ENCODE measurements around the gene AHNAK.
"Not testable (repeated sequence)": the region's sequence is repeated elsewhere in the genome, so short reads cannot be mapped to it uniquely, and the experiment has no call there.

Gene AHNAK

GRCh38 chr11:62499944-62500649 is 46.5 kb downstream of the AHNAK start:
- Histone ChIP-seq H3K4me3 (ENCODE audit: low read depth, low read length, poor library complexity, severe bottlenecking) (no peak overlapping the region), H3K27me3 (ENCODE audit: insufficient read depth, low read length) (0 out of 2 replicates have a peak, but pooled peaks cover under 1% of the 10 kb centered on the region), H4K20me1 (ENCODE audit: insufficient read depth, low read length) (no peaks in the 10 kb centered on the region), H3K4me1 (ENCODE audit: insufficient read depth, low read length, severe bottlenecking) (peaks cover 7% of the 10 kb centered on the region), H3K27ac (ENCODE audit: low read depth, low read length, poor library complexity, severe bottlenecking) (no peak overlapping the region), H3K9me2 (ENCODE audit: low read depth, low read length) (no peaks in the 10 kb centered on the region), H3F3A (ENCODE audit: insufficient read depth, low read length) (no peaks in the 10 kb centered on the region), H3K4me2 (ENCODE audit: low read length) (no peak overlapping the region), H3K9me3 (ENCODE audit: low read length) (no peaks in the 10 kb centered on the region), H3K9ac (ENCODE audit: low read length) (no peak overlapping the region), H3K79me2 (ENCODE audit: insufficient read depth, low read length) (no peaks in the 10 kb centered on the region), H2AFZ (ENCODE audit: low read length) (no peak overlapping the region), H3K36me3 (ENCODE audit: insufficient read depth, low read length) (no peaks in the 10 kb centered on the region)
- no peak for TF ChIP-seq CTCF (IDR thresholded peaks at IDR 0.05; ENCODE audit: low read length)
- no peak for TF ChIP-seq EZH2 (IDR thresholded peaks at IDR 0.05; ENCODE audit: borderline replicate concordance, low read length)

GRCh38 chr11:62499311-62499943 is 47.2 kb downstream of the AHNAK start:
- not testable (repeated sequence) for H3F3A ChIP-seq (ENCODE audit: insufficient read depth, low read length); H3K27me3 ChIP-seq (ENCODE audit: insufficient read depth, low read length); H3K4me2 ChIP-seq (ENCODE audit: low read length); H3K27ac ChIP-seq (ENCODE audit: low read depth, low read length, poor library complexity, severe bottlenecking); H3K9me3 ChIP-seq (ENCODE audit: low read length); H3K4me3 ChIP-seq (ENCODE audit: low read depth, low read length, poor library complexity, severe bottlenecking); H2AFZ ChIP-seq (ENCODE audit: low read length); H3K9me2 ChIP-seq (ENCODE audit: low read depth, low read length); H3K4me1 ChIP-seq (ENCODE audit: insufficient read depth, low read length, severe bottlenecking); H3K36me3 ChIP-seq (ENCODE audit: insufficient read depth, low read length); H4K20me1 ChIP-seq (ENCODE audit: insufficient read depth, low read length); H3K9ac ChIP-seq (ENCODE audit: low read length); H3K79me2 ChIP-seq (ENCODE audit: insufficient read depth, low read length)

GRCh38 chr11:62498492-62499286 is 47.9 kb downstream of the AHNAK start:
- H3K9me3 ChIP-seq (ENCODE audit: low read length) = no peaks in the 10 kb centered on the region
- H3K79me2 ChIP-seq (ENCODE audit: insufficient read depth, low read length) = no peaks in the 10 kb centered on the region
- H3K4me2 ChIP-seq (ENCODE audit: low read length) = no peak overlapping the region
- peaks cover 7% of the 10 kb centered on the region for H3K4me1 ChIP-seq (ENCODE audit: insufficient read depth, low read length, severe bottlenecking)
- no peak overlapping the region for H2AFZ ChIP-seq (ENCODE audit: low read length)
- H3K27me3 ChIP-seq (ENCODE audit: insufficient read depth, low read length) = no peaks in the 10 kb centered on the region
- no peak overlapping the region for H3K4me3 ChIP-seq (ENCODE audit: low read depth, low read length, poor library complexity, severe bottlenecking)
- no peak overlapping the region for H3K9ac ChIP-seq (ENCODE audit: low read length)
- no peak overlapping the region for H3K27ac ChIP-seq (ENCODE audit: low read depth, low read length, poor library complexity, severe bottlenecking)
- H4K20me1 ChIP-seq (ENCODE audit: insufficient read depth, low read length) = no peaks in the 10 kb centered on the region
- TF ChIP-seq EZH2 (IDR thresholded peaks at IDR 0.05; ENCODE audit: borderline replicate concordance, low read length) = no peak
- TF ChIP-seq CTCF (IDR thresholded peaks at IDR 0.05; ENCODE audit: low read length) = no peak
- no peaks in the 10 kb centered on the region for H3F3A ChIP-seq (ENCODE audit: insufficient read depth, low read length)
- H3K9me2 ChIP-seq (ENCODE audit: low read depth, low read length) = no peaks in the 10 kb centered on the region
- no peaks in the 10 kb centered on the region for H3K36me3 ChIP-seq (ENCODE audit: insufficient read depth, low read length)
